ENCODE data around the gene F2RL3. TPM values are rescaled to one million over a fixed set of nuclear protein-coding genes. Genes with fewer than 3 reads are reported as not detected.

The F2RL3 gene
- polyA plus RNA-seq, 1 donor from 2014 or later: not detected

DNA sequence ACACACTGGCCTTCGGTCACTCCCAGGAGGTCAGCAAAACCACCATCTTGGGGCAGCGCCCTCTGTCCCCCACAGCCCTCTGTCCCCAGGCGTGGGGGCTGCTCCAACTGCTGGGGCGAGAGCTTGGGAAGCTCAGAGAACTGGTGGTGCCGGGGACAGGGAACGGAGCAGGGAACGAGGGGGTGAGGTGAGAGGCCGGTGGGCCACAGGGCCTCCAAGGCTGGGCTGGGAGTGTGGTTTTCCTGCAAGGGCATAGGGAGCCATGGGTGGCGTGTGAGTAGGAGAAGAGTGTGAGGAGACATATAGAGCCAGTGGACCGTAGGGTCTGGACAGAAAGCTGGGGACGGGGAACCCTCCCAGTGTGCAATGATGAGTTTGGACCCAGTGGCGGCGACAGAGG, 34.1 kb downstream of the F2RL3 start:
- Histone ChIP-seq H3F3A (ENCODE audit: insufficient read depth, low read length, poor library complexity, severe bottlenecking) (no peaks in the 10 kb centered on the region), H3K4me3 (ENCODE audit: low read length) (no peak overlapping the region), H2AFZ (ENCODE audit: low read depth, low read length) (no peak overlapping the region), H3K79me2 (replicated peaks; ENCODE audit: insufficient read depth, low read length) (no peaks in the 10 kb centered on the region), H3K9me2 (ENCODE audit: insufficient read depth, low read length) (no peaks in the 10 kb centered on the region), H4K20me1 (ENCODE audit: insufficient read depth) (no peaks in the 10 kb centered on the region), H3K27ac (ENCODE audit: low read length) (no peak overlapping the region), H3K9me3 (ENCODE audit: low read length) (no peaks in the 10 kb centered on the region), H3K36me3 (ENCODE audit: insufficient read depth, low read length) (no peaks in the 10 kb centered on the region), H3K27me3 (ENCODE audit: insufficient read depth, low read depth, low read length) (no peaks in the 10 kb centered on the region), H3K9ac (ENCODE audit: low read length) (no peak overlapping the region), H3K4me2 (ENCODE audit: low read length) (no peak overlapping the region)
- no peak for TF ChIP-seq EP300 (conservative IDR thresholded peaks at IDR 0.05; ENCODE audit: poor library complexity, severe bottlenecking)
- TF ChIP-seq, protein P1, sequence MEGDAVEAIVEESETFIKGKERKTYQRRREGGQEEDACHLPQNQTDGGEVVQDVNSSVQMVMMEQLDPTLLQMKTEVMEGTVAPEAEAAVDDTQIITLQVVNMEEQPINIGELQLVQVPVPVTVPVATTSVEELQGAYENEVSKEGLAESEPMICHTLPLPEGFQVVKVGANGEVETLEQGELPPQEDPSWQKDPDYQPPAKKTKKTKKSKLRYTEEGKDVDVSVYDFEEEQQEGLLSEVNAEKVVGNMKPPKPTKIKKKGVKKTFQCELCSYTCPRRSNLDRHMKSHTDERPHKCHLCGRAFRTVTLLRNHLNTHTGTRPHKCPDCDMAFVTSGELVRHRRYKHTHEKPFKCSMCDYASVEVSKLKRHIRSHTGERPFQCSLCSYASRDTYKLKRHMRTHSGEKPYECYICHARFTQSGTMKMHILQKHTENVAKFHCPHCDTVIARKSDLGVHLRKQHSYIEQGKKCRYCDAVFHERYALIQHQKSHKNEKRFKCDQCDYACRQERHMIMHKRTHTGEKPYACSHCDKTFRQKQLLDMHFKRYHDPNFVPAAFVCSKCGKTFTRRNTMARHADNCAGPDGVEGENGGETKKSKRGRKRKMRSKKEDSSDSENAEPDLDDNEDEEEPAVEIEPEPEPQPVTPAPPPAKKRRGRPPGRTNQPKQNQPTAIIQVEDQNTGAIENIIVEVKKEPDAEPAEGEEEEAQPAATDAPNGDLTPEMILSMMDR (IDR thresholded peaks at IDR 0.05; ENCODE audit: poor library complexity, severe bottlenecking): no peak
- no peak for TF ChIP-seq POLR2AphosphoS5 (IDR thresholded peaks at IDR 0.05)
- no peak for TF ChIP-seq SMC3 (conservative IDR thresholded peaks at IDR 0.05; ENCODE audit: poor library complexity)
- no peak for TF ChIP-seq TAF1 (IDR thresholded peaks at IDR 0.05; ENCODE audit: low read depth)
- TF ChIP-seq EZH2 (IDR thresholded peaks at IDR 0.05; ENCODE audit: borderline replicate concordance, insufficient read depth, low read length, poor library complexity, severe bottlenecking): no peak
- TF ChIP-seq, protein P2, sequence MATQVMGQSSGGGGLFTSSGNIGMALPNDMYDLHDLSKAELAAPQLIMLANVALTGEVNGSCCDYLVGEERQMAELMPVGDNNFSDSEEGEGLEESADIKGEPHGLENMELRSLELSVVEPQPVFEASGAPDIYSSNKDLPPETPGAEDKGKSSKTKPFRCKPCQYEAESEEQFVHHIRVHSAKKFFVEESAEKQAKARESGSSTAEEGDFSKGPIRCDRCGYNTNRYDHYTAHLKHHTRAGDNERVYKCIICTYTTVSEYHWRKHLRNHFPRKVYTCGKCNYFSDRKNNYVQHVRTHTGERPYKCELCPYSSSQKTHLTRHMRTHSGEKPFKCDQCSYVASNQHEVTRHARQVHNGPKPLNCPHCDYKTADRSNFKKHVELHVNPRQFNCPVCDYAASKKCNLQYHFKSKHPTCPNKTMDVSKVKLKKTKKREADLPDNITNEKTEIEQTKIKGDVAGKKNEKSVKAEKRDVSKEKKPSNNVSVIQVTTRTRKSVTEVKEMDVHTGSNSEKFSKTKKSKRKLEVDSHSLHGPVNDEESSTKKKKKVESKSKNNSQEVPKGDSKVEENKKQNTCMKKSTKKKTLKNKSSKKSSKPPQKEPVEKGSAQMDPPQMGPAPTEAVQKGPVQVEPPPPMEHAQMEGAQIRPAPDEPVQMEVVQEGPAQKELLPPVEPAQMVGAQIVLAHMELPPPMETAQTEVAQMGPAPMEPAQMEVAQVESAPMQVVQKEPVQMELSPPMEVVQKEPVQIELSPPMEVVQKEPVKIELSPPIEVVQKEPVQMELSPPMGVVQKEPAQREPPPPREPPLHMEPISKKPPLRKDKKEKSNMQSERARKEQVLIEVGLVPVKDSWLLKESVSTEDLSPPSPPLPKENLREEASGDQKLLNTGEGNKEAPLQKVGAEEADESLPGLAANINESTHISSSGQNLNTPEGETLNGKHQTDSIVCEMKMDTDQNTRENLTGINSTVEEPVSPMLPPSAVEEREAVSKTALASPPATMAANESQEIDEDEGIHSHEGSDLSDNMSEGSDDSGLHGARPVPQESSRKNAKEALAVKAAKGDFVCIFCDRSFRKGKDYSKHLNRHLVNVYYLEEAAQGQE (IDR thresholded peaks at IDR 0.05; ENCODE audit: borderline replicate concordance): no peak
- no peak for TF ChIP-seq RAD21 (conservative IDR thresholded peaks at IDR 0.05)
- TF ChIP-seq MXI1 (conservative IDR thresholded peaks at IDR 0.05; ENCODE audit: poor library complexity, severe bottlenecking): no peak

DNA sequence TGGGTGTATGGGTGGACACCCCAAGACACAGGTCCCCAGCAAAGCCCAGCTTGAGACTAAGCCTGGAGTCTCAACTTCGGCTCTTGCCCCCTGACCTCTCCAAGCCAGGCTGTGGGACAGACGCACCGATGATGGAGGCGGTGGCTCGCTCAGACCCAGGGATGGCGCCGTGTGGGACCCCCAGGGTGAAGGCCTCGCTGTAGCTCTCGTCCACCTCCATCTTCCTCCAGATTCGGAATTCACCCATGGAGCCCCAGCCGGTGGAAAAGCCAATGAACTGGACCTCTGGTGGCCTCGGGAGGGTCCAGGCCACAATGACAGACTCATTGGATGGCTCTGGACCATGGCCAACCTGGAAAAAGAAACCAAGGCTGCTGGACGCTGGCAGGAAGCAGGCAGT, 39.1 kb downstream of the F2RL3 start:
- Histone ChIP-seq H3K9me3 (ENCODE audit: low read length) (no peaks in the 10 kb centered on the region), H3K79me2 (replicated peaks; ENCODE audit: insufficient read depth, low read length) (no peaks in the 10 kb centered on the region), H3K27me3 (ENCODE audit: insufficient read depth, low read depth, low read length) (no peaks in the 10 kb centered on the region), H3K4me3 (ENCODE audit: low read length) (no peak overlapping the region), H2AFZ (ENCODE audit: low read depth, low read length) (no peak overlapping the region), H3K27ac (ENCODE audit: low read length) (no peak overlapping the region), H3K9me2 (ENCODE audit: insufficient read depth, low read length) (no peaks in the 10 kb centered on the region), H4K20me1 (ENCODE audit: insufficient read depth) (no peaks in the 10 kb centered on the region), H3F3A (ENCODE audit: insufficient read depth, low read length, poor library complexity, severe bottlenecking) (no peaks in the 10 kb centered on the region), H3K9ac (ENCODE audit: low read length) (no peak overlapping the region), H3K4me2 (ENCODE audit: low read length) (no peak overlapping the region), H3K36me3 (ENCODE audit: insufficient read depth, low read length) (no peaks in the 10 kb centered on the region)
- no peak for TF ChIP-seq MXI1 (conservative IDR thresholded peaks at IDR 0.05; ENCODE audit: poor library complexity, severe bottlenecking)
- no peak for TF ChIP-seq EP300 (conservative IDR thresholded peaks at IDR 0.05; ENCODE audit: poor library complexity, severe bottlenecking)
- TF ChIP-seq EZH2 (IDR thresholded peaks at IDR 0.05; ENCODE audit: borderline replicate concordance, insufficient read depth, low read length, poor library complexity, severe bottlenecking): no peak
- TF ChIP-seq, protein P2 (IDR thresholded peaks at IDR 0.05; ENCODE audit: borderline replicate concordance): no peak
- no peak for TF ChIP-seq TAF1 (IDR thresholded peaks at IDR 0.05; ENCODE audit: low read depth)
- TF ChIP-seq, protein P1 (IDR thresholded peaks at IDR 0.05; ENCODE audit: poor library complexity, severe bottlenecking): no peak
- TF ChIP-seq SMC3 (conservative IDR thresholded peaks at IDR 0.05; ENCODE audit: poor library complexity): no peak
- TF ChIP-seq RAD21 (conservative IDR thresholded peaks at IDR 0.05): no peak
- TF ChIP-seq POLR2AphosphoS5 (IDR thresholded peaks at IDR 0.05): no peak
